SH-SY5Y (cell line): Measurements from ENCODE around the gene ADAMTS4.

ENCODE experiments used
- GATA2 ChIP-seq: IDR thresholded peaks from 2 replicates; pipeline ENCODE4 v1.6.1; 2011; ENCODE audit warnings: mild to moderate bottlenecking, low read depth, low read length
- GATA3 ChIP-seq: IDR thresholded peaks from 2 replicates; pipeline ENCODE4 v1.6.1; 2011; ENCODE audit warnings: low read depth, mild to moderate bottlenecking, low read length, moderate library complexity

- TF ChIP-seq GATA2, result no peak
- TF ChIP-seq GATA3, result no peak
Measured at GRCh38 chr1:161174911-161175310, 23.9 kb downstream of the ADAMTS4 start.
